Trophoblast cell (in vitro differentiated cells and primary cell): ENCODE measurements around the gene RRBP1.
A peak's percentile ranks its signal among the peaks of the same experiment; 100 is the strongest.

Experiments
- DNase-seq, 2 donors: peaks; one replicate each; pipeline ENCODE4 v3.0.0-alpha.2; 2016
- H2AFZ ChIP-seq: 2 replicates; pipeline ENCODE4 v1.6.1; 2013; ENCODE audit warnings: low read length, moderate library complexity, mild to moderate bottlenecking; ENCODE audit not compliant: insufficient read depth, poor library complexity
- H2AK5ac ChIP-seq: 2 replicates; pipeline ENCODE4 v1.6.1; 2013; ENCODE audit warnings: mild to moderate bottlenecking, low read length
- H2BK120ac ChIP-seq: 2 replicates; pipeline ENCODE4 v1.6.1; 2013; ENCODE audit warnings: low read length, mild to moderate bottlenecking, moderate library complexity; ENCODE audit not compliant: insufficient read depth, poor library complexity
- H2BK12ac ChIP-seq: 2 replicates; pipeline ENCODE4 v1.6.1; 2013; ENCODE audit warnings: mild to moderate bottlenecking, low read length, moderate library complexity
- H2BK5ac ChIP-seq: 2 replicates; pipeline ENCODE4 v1.6.1; 2013; ENCODE audit warnings: low read length, low read depth, moderate library complexity, mild to moderate bottlenecking; ENCODE audit not compliant: poor library complexity
- H3K14ac ChIP-seq: 2 replicates; pipeline ENCODE4 v1.6.1; 2013; ENCODE audit warnings: mild to moderate bottlenecking, low read length
- H3K18ac ChIP-seq: 2 replicates; pipeline ENCODE4 v1.6.1; 2013; ENCODE audit warnings: mild to moderate bottlenecking, low read length
- H3K23ac ChIP-seq: 2 replicates; pipeline ENCODE4 v1.6.1; 2013; ENCODE audit warnings: low read length
- H3K27ac ChIP-seq: 2 replicates; pipeline ENCODE4 v1.5.1; 2013; ENCODE audit warnings: low read depth, mild to moderate bottlenecking, inconsistent platforms, low read length, moderate library complexity
- H3K27me3 ChIP-seq: 2 replicates; pipeline ENCODE4 v1.6.1; 2013; ENCODE audit warnings: inconsistent platforms, mild to moderate bottlenecking, low read length, moderate library complexity; ENCODE audit not compliant: insufficient read depth
- H3K36me3 ChIP-seq, 2 experiments: 1 replicate in 1 of 2; 2 replicates in 1 of 2; pipeline ENCODE4 v1.6.1; 2013; ENCODE audit warnings: low read length in 2 of 2, mild to moderate bottlenecking in 2 of 2, moderate library complexity in 1 of 2; ENCODE audit not compliant: insufficient read depth in 2 of 2, control insufficient read depth in 1 of 2
- H3K4ac ChIP-seq: 2 replicates; pipeline ENCODE4 v1.6.1; 2013; ENCODE audit warnings: low read depth, mild to moderate bottlenecking, low read length, moderate library complexity
- H3K4me1 ChIP-seq, 2 experiments: 1 replicate in 1 of 2; 2 replicates in 1 of 2; pipeline ENCODE4 v1.6.1; 2013; ENCODE audit warnings: low read length in 2 of 2, mild to moderate bottlenecking in 2 of 2, moderate library complexity in 1 of 2; ENCODE audit not compliant: insufficient read depth in 2 of 2, control insufficient read depth in 1 of 2
- H3K4me2 ChIP-seq: 2 replicates; pipeline ENCODE4 v1.6.1; 2013; ENCODE audit warnings: inconsistent platforms, mild to moderate bottlenecking, low read length, moderate library complexity
- H3K4me3 ChIP-seq: 2 replicates; pipeline ENCODE4 v1.5.1; 2013; ENCODE audit warnings: mild to moderate bottlenecking, low read depth, low read length, inconsistent platforms
- H3K79me1 ChIP-seq: one replicate; pipeline ENCODE4 v1.6.1; 2013; ENCODE audit warnings: low read length
- H3K79me2 ChIP-seq: 2 replicates; pipeline ENCODE4 v1.6.1; 2013; ENCODE audit warnings: low read length, mild to moderate bottlenecking; ENCODE audit not compliant: control insufficient read depth, insufficient read depth, poor library complexity
- H3K9ac ChIP-seq: 2 replicates; pipeline ENCODE4 v1.6.1; 2013; ENCODE audit warnings: mild to moderate bottlenecking, low read length
- H3K9me3 ChIP-seq: 2 replicates; pipeline ENCODE4 v1.6.1; 2013; ENCODE audit warnings: low read depth, mild to moderate bottlenecking, control low read depth, inconsistent platforms, low read length; ENCODE audit not compliant: insufficient read depth
- H4K12ac ChIP-seq: 2 replicates; pipeline ENCODE4 v1.6.1; 2013; ENCODE audit warnings: low read depth, mild to moderate bottlenecking, low read length, moderate library complexity
- H4K8ac ChIP-seq: 2 replicates; pipeline ENCODE4 v1.6.1; 2013; ENCODE audit warnings: low read depth, mild to moderate bottlenecking, low read length, moderate library complexity
- H4K91ac ChIP-seq: one replicate; pipeline ENCODE4 v1.6.1; 2013; ENCODE audit warnings: low read depth, mild to moderate bottlenecking, low read length, moderate library complexity
- WGBS: extraction: QIAGEN DNeasy Blood & Tissue Kit; methylation state at CpG from one replicate; pipeline ENCODE4 v1.1.7; 2013; ENCODE audit warnings: missing lambda C conversion rate; ENCODE audit not compliant: insufficient read length, insufficient coverage; ENCODE audit errors: extremely low coverage; 5-methylcytosine and 5-hydroxymethylcytosine counted together

Gene RRBP1

GRCh38 chr20:17650301-17651128 is 31.5 kb downstream of the RRBP1 start:
- no peak overlapping the region for H2BK120ac ChIP-seq
- H4K8ac ChIP-seq, result no peak overlapping the region
- no peaks in the 10 kb centered on the region for H3K27me3 ChIP-seq
- no peak overlapping the region for H3K4me2 ChIP-seq
- DNase-seq, result no peak
- no peak overlapping the region for H3K27ac ChIP-seq
- H3K4ac ChIP-seq, result no peak overlapping the region
- WGBS, result no CpG with 5 or more reads among the region's 12 CpGs
- no peak overlapping the region for H4K91ac ChIP-seq
- no peak overlapping the region for H3K18ac ChIP-seq
- H3K4me1 ChIP-seq, result peaks cover 0 to 2% of the 10 kb centered on the region in 2 experiments
- no peak overlapping the region for H2AK5ac ChIP-seq
- H3K9ac ChIP-seq, result no peak overlapping the region
- peaks cover 6% of the 10 kb centered on the region for H3K79me2 ChIP-seq
- H2BK12ac ChIP-seq, result no peak overlapping the region
- H3K36me3 ChIP-seq, result peaks cover 38 to 56% of the 10 kb centered on the region in 2 experiments
- H3K14ac ChIP-seq, result no peak overlapping the region
- H2BK5ac ChIP-seq, result no peak overlapping the region
- no peaks in the 10 kb centered on the region for H3K9me3 ChIP-seq
- H3K79me1 ChIP-seq, result no peaks in the 10 kb centered on the region
- H2AFZ ChIP-seq, result no peak overlapping the region
- H3K23ac ChIP-seq, result no peak overlapping the region
- no peak overlapping the region for H3K4me3 ChIP-seq
- no peak overlapping the region for H4K12ac ChIP-seq

DNA sequence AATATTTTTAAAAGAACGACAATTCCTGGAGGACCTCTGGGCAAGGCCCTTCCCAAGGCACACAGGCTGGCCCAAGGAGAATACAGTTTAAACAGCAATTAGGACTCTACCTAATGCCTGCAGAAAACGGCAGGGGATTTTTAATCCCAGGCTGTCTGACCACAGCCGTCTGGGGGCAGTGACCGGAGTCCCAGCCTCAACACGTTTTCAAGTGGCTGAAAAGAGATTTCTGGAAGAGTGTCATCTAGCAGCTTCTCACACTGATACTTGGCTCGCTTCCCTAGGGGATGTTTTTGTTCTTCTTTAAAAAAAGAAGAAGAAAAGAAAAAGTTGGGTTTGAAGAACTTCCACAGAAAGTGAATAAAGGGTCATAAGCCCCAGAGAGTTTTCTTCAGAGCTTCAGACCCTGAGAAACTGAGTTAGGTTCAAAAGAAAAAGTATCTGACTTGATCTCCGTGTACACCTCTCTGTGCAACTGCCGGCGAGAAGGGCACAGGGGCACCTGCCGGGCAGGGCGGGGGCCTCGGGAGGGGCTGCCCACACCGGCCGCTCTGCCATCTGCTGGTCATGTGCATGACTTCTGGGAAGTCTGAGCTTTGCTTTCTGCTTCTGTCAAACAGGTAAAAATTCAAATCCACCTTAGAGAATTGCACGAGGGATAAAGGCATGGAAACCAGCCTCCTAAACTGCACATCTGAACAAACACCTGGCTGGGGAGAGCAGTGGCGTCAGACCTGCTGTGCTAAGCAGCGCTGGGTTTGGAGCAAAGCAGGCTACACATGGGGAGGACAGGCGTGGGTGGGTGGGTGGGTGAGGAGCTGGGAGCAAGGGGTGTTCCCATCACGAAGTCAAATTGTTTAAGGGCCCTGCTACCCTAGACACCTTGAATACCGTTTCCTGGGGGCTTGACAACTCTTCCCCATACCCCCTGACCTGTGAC is 33.0 kb downstream of the RRBP1 start:
- Histone ChIP-seq H2BK5ac (no peak overlapping the region), H3K14ac (no peak overlapping the region), H2AFZ (no peak overlapping the region), H3K4me1 (no peaks in the 10 kb centered on the region), H3K27ac (no peak overlapping the region), H3K9me3 (no peaks in the 10 kb centered on the region), H3K4me3 (no peak overlapping the region), H4K91ac (no peak overlapping the region), H3K79me1 (no peaks in the 10 kb centered on the region), H2AK5ac (no peak overlapping the region), H3K9ac (no peak overlapping the region), H3K4ac (no peak overlapping the region), H3K79me2 (peaks cover 6% of the 10 kb centered on the region), H3K27me3 (no peaks in the 10 kb centered on the region), H3K18ac (no peak overlapping the region), H2BK120ac (no peak overlapping the region), H3K4me2 (no peak overlapping the region), H3K23ac (no peak overlapping the region), H4K8ac (no peak overlapping the region), H4K12ac (no peak overlapping the region), H2BK12ac (no peak overlapping the region), H3K36me3 (peaks cover 33 to 50% of the 10 kb centered on the region in 2 experiments)
- DNase-seq, result no peak
- no CpG with 5 or more reads among the region's 20 CpGs for WGBS

DNA sequence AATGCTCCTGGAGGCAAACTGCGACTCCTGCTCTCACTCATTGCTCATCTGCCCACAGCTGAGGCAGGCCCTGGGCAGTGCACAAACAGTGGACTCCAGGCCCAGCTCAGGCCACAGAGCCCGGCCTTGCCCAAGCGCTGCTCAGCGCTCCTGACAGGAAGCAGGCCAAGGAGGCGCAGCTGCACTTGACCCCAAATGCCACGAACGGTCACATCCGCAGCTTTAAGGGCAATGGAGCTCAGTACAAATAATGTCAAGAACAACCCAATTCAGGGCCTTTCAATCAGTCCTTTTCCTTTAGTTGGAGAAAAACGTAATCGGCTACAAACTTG is 33.8 kb downstream of the RRBP1 start:
- H4K91ac ChIP-seq, result no peak overlapping the region
- H3K27me3 ChIP-seq, result no peaks in the 10 kb centered on the region
- H4K8ac ChIP-seq, result no peak overlapping the region
- H3K9me3 ChIP-seq, result no peaks in the 10 kb centered on the region
- H2BK12ac ChIP-seq, result no peak overlapping the region
- no peak overlapping the region for H3K14ac ChIP-seq
- no peak overlapping the region for H2AK5ac ChIP-seq
- no peaks in the 10 kb centered on the region for H3K79me1 ChIP-seq
- H3K27ac ChIP-seq, result no peak overlapping the region
- no peak for DNase-seq
- no CpG with 5 or more reads among the region's 10 CpGs for WGBS
- no peak overlapping the region for H3K4me2 ChIP-seq
- peak overlapping the region; percentile 41 for H3K18ac ChIP-seq
- H3K4me1 ChIP-seq, result no peaks in the 10 kb centered on the region
- H3K4ac ChIP-seq, result peak overlapping the region; percentile 39
- H3K36me3 ChIP-seq, result peaks cover 34 to 51% of the 10 kb centered on the region in 2 experiments
- peaks cover 6% of the 10 kb centered on the region for H3K79me2 ChIP-seq
- H4K12ac ChIP-seq, result no peak overlapping the region
- H3K4me3 ChIP-seq, result no peak overlapping the region
- H3K23ac ChIP-seq, result no peak overlapping the region
- no peak overlapping the region for H2AFZ ChIP-seq
- no peak overlapping the region for H2BK120ac ChIP-seq
- no peak overlapping the region for H2BK5ac ChIP-seq
- no peak overlapping the region for H3K9ac ChIP-seq

DNA sequence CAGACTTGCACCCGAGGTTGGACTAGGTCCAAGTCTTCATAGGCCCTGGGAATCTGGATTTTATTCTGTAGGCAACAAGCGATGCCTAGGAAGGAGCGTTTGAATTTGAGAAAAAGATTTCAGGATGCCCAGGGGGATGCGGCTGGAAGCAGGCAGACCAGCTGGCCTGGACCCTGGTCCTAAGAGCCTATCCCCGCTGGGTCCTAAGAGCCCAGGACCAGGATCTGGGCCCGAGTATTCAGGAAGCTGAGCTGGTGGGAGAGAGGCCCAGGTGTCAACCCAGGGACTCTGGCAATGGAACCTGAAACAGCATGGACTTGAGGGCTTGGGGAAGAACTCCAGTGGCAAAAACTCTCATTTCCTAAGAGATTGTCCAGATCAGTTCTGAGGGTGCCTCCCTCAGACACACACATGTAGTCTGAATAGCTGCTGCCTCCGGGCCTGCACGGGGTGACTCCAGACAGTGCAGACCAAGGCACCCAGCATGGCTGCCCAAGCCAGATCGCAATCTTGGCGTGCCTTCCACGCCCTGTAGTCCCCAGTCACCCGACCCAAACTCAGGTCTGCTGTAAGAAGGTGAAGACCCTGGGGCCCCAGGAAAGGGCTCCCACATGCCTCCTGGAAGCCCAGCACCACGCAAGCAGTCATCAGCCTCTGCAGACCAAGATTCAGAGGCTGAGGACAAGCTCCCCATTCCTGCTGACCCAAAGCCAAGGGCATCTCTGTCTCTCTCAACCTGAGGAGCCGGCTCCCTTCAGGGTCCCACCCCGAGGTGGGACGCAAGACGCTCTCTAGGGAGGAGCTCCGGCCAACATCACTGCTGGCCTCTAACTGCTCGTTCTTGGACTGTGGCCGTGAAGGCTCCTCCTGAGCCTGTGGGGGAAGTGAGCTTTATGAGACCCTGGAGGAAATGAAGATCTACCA is 34.4 kb downstream of the RRBP1 start:
- H3K4me3 ChIP-seq, result no peak overlapping the region
- H3K23ac ChIP-seq, result no peak overlapping the region
- H3K27me3 ChIP-seq, result no peaks in the 10 kb centered on the region
- no peak overlapping the region for H3K27ac ChIP-seq
- H4K91ac ChIP-seq, result no peak overlapping the region
- H3K9me3 ChIP-seq, result no peaks in the 10 kb centered on the region
- H2BK120ac ChIP-seq, result no peak overlapping the region
- no peak overlapping the region for H3K4me2 ChIP-seq
- no CpG with 5 or more reads among the region's 20 CpGs for WGBS
- peak overlapping the region; percentile 41 for H3K18ac ChIP-seq
- H3K9ac ChIP-seq, result no peak overlapping the region
- no peak overlapping the region for H2AFZ ChIP-seq
- no peaks in the 10 kb centered on the region for H3K4me1 ChIP-seq
- H4K12ac ChIP-seq, result no peak overlapping the region
- H4K8ac ChIP-seq, result no peak overlapping the region
- peak; percentile 38 to 53 for DNase-seq
- H2BK5ac ChIP-seq, result no peak overlapping the region
- H3K79me1 ChIP-seq, result no peaks in the 10 kb centered on the region
- no peak overlapping the region for H2BK12ac ChIP-seq
- no peak overlapping the region for H2AK5ac ChIP-seq
- H3K14ac ChIP-seq, result no peak overlapping the region
- H3K4ac ChIP-seq, result peak overlapping the region; percentile 39
- peaks cover 34 to 51% of the 10 kb centered on the region in 2 experiments for H3K36me3 ChIP-seq
- H3K79me2 ChIP-seq, result peaks cover 6% of the 10 kb centered on the region
